ENCODE measurements around the gene AKAP5.
"Not testable (repeated sequence)": the region's sequence is repeated elsewhere in the genome, so short reads cannot be mapped to it uniquely, and the experiment has no call there.

Gene AKAP5

GRCh38 chr14:64504310-64504896 is 39.1 kb downstream of the AKAP5 start, which contains the start of gene ZBTB1:
ZBTB1 (plus strand) TSS chr14:64504770; CDS start chr14:64521505, 16,735 bp downstream.
- peak; percentile 83 for DNase-seq

- DNase-seq: peak; percentile 76
These were observed 39.8 kb downstream of the AKAP5 start for GRCh38 chr14:64504897-64505794.

- DNase-seq: no peak
These were observed 41.4 kb downstream of the AKAP5 start for GRCh38 chr14:64506721-64507120.

- no peak for DNase-seq
These were observed 42.3 kb downstream of the AKAP5 start for GRCh38 chr14:64507376-64508156.

- DNase-seq: no peak
These were observed 43.0 kb downstream of the AKAP5 start for GRCh38 chr14:64508215-64508776.

GRCh38 chr14:64509036-64509435 is 43.7 kb downstream of the AKAP5 start:
- no peak for DNase-seq

GRCh38 chr14:64510825-64511671 is 45.7 kb downstream of the AKAP5 start:
- DNase-seq: peak; percentile 48

GRCh38 chr14:64513271-64513670 is 48.0 kb downstream of the AKAP5 start:
- no peak for DNase-seq

GRCh38 chr14:64515053-64515452 is 49.8 kb downstream of the AKAP5 start:
- DNase-seq: no peak

GRCh38 chr14:64516969-64517368 is 51.7 kb downstream of the AKAP5 start:
- DNase-seq: no peak

- not testable (repeated sequence) for DNase-seq
These were observed 52.4 kb downstream of the AKAP5 start for GRCh38 chr14:64517667-64518066.

- DNase-seq: no peak
These were observed 52.9 kb downstream of the AKAP5 start for GRCh38 chr14:64518229-64518628.

- DNase-seq: no peak
These were observed 55.4 kb downstream of the AKAP5 start for GRCh38 chr14:64520699-64521098.

- no peak for DNase-seq
These were observed 57.5 kb downstream of the AKAP5 start for GRCh38 chr14:64522591-64523355.

All from activated CD4-positive, CD25-positive, alpha-beta regulatory T cell treated with anti-CD3 and anti-CD28 coated beads, Interleukin-2, amount 50 U/mL, for 72 hours (primary cell).